Calu3 (cell line): Measurements from ENCODE around the gene PSORS1C1. TPM values are rescaled to one million over a fixed set of nuclear protein-coding genes. Genes with fewer than 3 reads are reported as not detected.
A peak's percentile ranks its signal among the peaks of the same experiment; 100 is the strongest.
"Not testable (repeated sequence)": the region's sequence is repeated elsewhere in the genome, so short reads cannot be mapped to it uniquely, and the experiment has no call there.

Experiments used
- BruUV-seq: library from RNA; stranded (reverse); fragments of 400-500 nt; replicated peaks from 2 replicates; lab custom pipeline; 2021; lab: Mats Ljungman, UMichigan
- CTCF ChIA-PET: fragments of 300-600 bp; sonication (Branson Sonifier 250); formaldehyde crosslinking; loops from one replicate; lab custom pipeline; 2022; ENCODE audit warnings: antibody characterized with exemption; lab: Charles Lee
- DNase-seq: peaks from one replicate; pipeline ENCODE4 v3.0.0; 2022
- H3K27ac Mint-ChIP-seq: one replicate; pipeline ENCODE4 v1.8.0; 2022; ENCODE audit warnings: mixed read lengths; ENCODE audit not compliant: unreplicated experiment
- H3K27me3 Mint-ChIP-seq: one replicate; pipeline ENCODE4 v1.8.0; 2022; ENCODE audit warnings: mixed read lengths; ENCODE audit not compliant: unreplicated experiment
- H3K36me3 Mint-ChIP-seq: one replicate; pipeline ENCODE4 v1.8.0; 2022; ENCODE audit warnings: mild to moderate bottlenecking, moderate library complexity, mixed read lengths; ENCODE audit not compliant: insufficient read depth, unreplicated experiment
- H3K4me1 Mint-ChIP-seq: one replicate; pipeline ENCODE4 v1.8.0; 2022; ENCODE audit warnings: mild to moderate bottlenecking, low read depth, mixed read lengths; ENCODE audit not compliant: unreplicated experiment
- H3K4me3 Mint-ChIP-seq: one replicate; pipeline ENCODE4 v1.8.0; 2022; ENCODE audit warnings: mild to moderate bottlenecking, low read depth, moderate library complexity, mixed read lengths; ENCODE audit not compliant: unreplicated experiment
- H3K9me3 Mint-ChIP-seq: one replicate; pipeline ENCODE4 v1.8.0; 2022; ENCODE audit warnings: low read depth, mixed read lengths; ENCODE audit not compliant: unreplicated experiment
- CTCF ChIP-seq: fragments of 200-600 bp; IDR thresholded peaks from one replicate; pipeline ENCODE4 v1.8.0; 2022; ENCODE audit warnings: antibody characterized with exemption; ENCODE audit not compliant: unreplicated experiment
- intact Hi-C: fragments of 100-400 bp; cut with micrococcal nuclease; formaldehyde crosslinking; loops from one replicate; pipeline ENCODE4 v1.10.0; 2022; ENCODE audit not compliant: unreplicated experiment
- total RNA-seq: library from RNA; stranded (reverse); gene quantifications from 2 replicates; pipeline ENCODE4 v1.2.3, GENCODE V29; 2022

Gene PSORS1C1
- total RNA-seq, 1 experiment from 2014 or later = 11.0 TPM

- Mint-ChIP-seq H3K27me3 (no peaks in the 10 kb centered on the region), H3K4me1 (peaks cover 70% of the 10 kb centered on the region), H3K4me3 (no peak overlapping the region), H3K27ac (peak overlapping the region; percentile 32), H3K9me3 (no peaks in the 10 kb centered on the region), H3K36me3 (peaks cover 71% of the 10 kb centered on the region)
- intact Hi-C loops = no loop called here
- TF ChIP-seq CTCF = no peak
- no peak for DNase-seq
- CTCF ChIA-PET = interaction anchor here (0.7 to 0.9 kb wide), 2 partner anchors 31 to 374 kb away, joined by 3 to 4 read pairs; no protein-coding TSS in a partner anchor
- no TSS peak for BruUV-seq
Observed at GRCh38 chr6:31161216-31162126, 46.9 kb downstream of the PSORS1C1 start.

- H3K27me3 Mint-ChIP-seq = no peaks in the 10 kb centered on the region
- no peak overlapping the region for H3K4me3 Mint-ChIP-seq
- peaks cover 59% of the 10 kb centered on the region for H3K4me1 Mint-ChIP-seq
- no TSS peak for BruUV-seq
- no peak for DNase-seq
- H3K27ac Mint-ChIP-seq = no peak overlapping the region
- H3K36me3 Mint-ChIP-seq = peaks cover 73% of the 10 kb centered on the region
- no peak for TF ChIP-seq CTCF
- no peaks in the 10 kb centered on the region for H3K9me3 Mint-ChIP-seq
- CTCF ChIA-PET = no interaction called here
- intact Hi-C loops = no loop called here
Observed at GRCh38 chr6:31162463-31163165, 48.0 kb downstream of the PSORS1C1 start.

- Mint-ChIP-seq H3K36me3 (peaks cover 70% of the 10 kb centered on the region), H3K4me1 (peaks cover 53% of the 10 kb centered on the region), H3K27me3 (no peaks in the 10 kb centered on the region), H3K9me3 (no peaks in the 10 kb centered on the region), H3K4me3 (no peak overlapping the region), H3K27ac (no peak overlapping the region)
- intact Hi-C loops = no loop called here
- no peak for DNase-seq
- TF ChIP-seq CTCF = no peak
- no TSS peak for BruUV-seq
- CTCF ChIA-PET = interaction anchor here (0.8 to 1.4 kb wide), 2 partner anchors 11 to 13 kb away, joined by 3 read pairs; no protein-coding TSS in a partner anchor
Observed at GRCh38 chr6:31163922-31164321, 49.3 kb downstream of the PSORS1C1 start.

GRCh38 chr6:31164475-31165063 lies 50.0 kb downstream of the PSORS1C1 start:
- CTCF ChIA-PET = interaction anchor here (1.4 kb wide), 1 partner anchor 13 kb away, joined by 3 read pairs; no protein-coding TSS in a partner anchor
- peaks cover 53% of the 10 kb centered on the region for H3K4me1 Mint-ChIP-seq
- peaks cover 68% of the 10 kb centered on the region for H3K36me3 Mint-ChIP-seq
- H3K27ac Mint-ChIP-seq, H3K4me3 Mint-ChIP-seq, DNase-seq, BruUV-seq, intact Hi-C loops, H3K9me3 Mint-ChIP-seq, H3K27me3 Mint-ChIP-seq: not testable (repeated sequence)

GRCh38 chr6:31165064-31165832 lies 50.6 kb downstream of the PSORS1C1 start:
- CTCF ChIA-PET, H3K4me3 Mint-ChIP-seq: not testable (repeated sequence)

More at GRCh38 chr6:31165064-31165832, 50.6 kb downstream of the PSORS1C1 start:
- DNase-seq, BruUV-seq, H3K9me3 Mint-ChIP-seq, intact Hi-C loops, H3K27me3 Mint-ChIP-seq, H3K27ac Mint-ChIP-seq: not testable (repeated sequence)
- peaks cover 71% of the 10 kb centered on the region for H3K36me3 Mint-ChIP-seq
- H3K4me1 Mint-ChIP-seq = peaks cover 55% of the 10 kb centered on the region
